T-cell (primary cell): ENCODE data around the gene TCF21. TPM values are rescaled to one million over a fixed set of nuclear protein-coding genes. Genes with fewer than 3 reads are reported as not detected.

ENCODE experiments used
- ATAC-seq, 4 experiments: fragments of 200-7000 bp in 3 of 4; fragments of 150-1000 bp in 1 of 4; cut with Tn5 transposase; replicated peaks in 1 of 4; 1 replicate in 3 of 4; 2 replicates in 1 of 4; pipeline ENCODE4 v1.10.0; 2021; ENCODE audit warnings: moderate library complexity in 3 of 4, mild to moderate bottlenecking in 2 of 4, moderate number of reproducible peaks in 1 of 4
- CTCF ChIA-PET, 2 donors: fragments of 300-600 bp; sonication (Branson Sonifier 250); formaldehyde crosslinking; loops; one replicate each; lab custom pipeline; 2022; ENCODE audit warnings: antibody characterized with exemption in 2 of 2; lab: Charles Lee
- POLR2A ChIA-PET, 2 donors: fragments of 300-600 bp; sonication (Branson Sonifier 250); formaldehyde crosslinking; loops; one replicate each; lab custom pipeline; 2022; ENCODE audit warnings: antibody characterized with exemption in 2 of 2; lab: Charles Lee
- DNase-seq, 35 experiments: peaks; one replicate each; pipeline versions ENCODE4 v3.0.0 to v3.0.0-alpha.2; 2013 to 2023
- H3K27ac ChIP-seq: one replicate; pipeline ENCODE4 v1.5.1; 2013; ENCODE audit warnings: low read length
- H3K27me3 ChIP-seq, 2 experiments: replicated peaks in 1 of 2; 1 replicate in 1 of 2; 2 replicates in 1 of 2; pipeline versions ENCODE4 v1.6.1 to v1.7.0; 2013; ENCODE audit warnings: low read length in 1 of 2, mixed read lengths in 1 of 2; ENCODE audit not compliant: control insufficient read depth in 2 of 2, insufficient read depth in 2 of 2; ENCODE audit errors: extremely low read depth in 1 of 2
- H3K36me3 ChIP-seq, 2 donors: 1 replicate in 1 of 2; 2 replicates in 1 of 2; pipeline versions ENCODE4 v1.6.1 to v1.7.0; 2013; ENCODE audit warnings: low read length in 1 of 2; ENCODE audit not compliant: control insufficient read depth in 2 of 2, insufficient read depth in 1 of 2; ENCODE audit errors: extremely low read depth in 1 of 2
- H3K4me1 ChIP-seq, 2 experiments: 1 replicate in 1 of 2; 2 replicates in 1 of 2; pipeline versions ENCODE4 v1.6.1 to v1.7.0; 2013; ENCODE audit warnings: low read length in 2 of 2, mixed read lengths in 1 of 2; ENCODE audit not compliant: insufficient read depth in 2 of 2, control insufficient read depth in 1 of 2; ENCODE audit errors: extremely low read depth in 1 of 2
- H3K4me3 ChIP-seq, 2 donors: 1 replicate in 1 of 2; 2 replicates in 1 of 2; pipeline versions ENCODE4 v1.5.1 to v1.7.0; 2013; ENCODE audit warnings: mild to moderate bottlenecking in 2 of 2, low read length in 1 of 2, moderate library complexity in 1 of 2; ENCODE audit not compliant: control insufficient read depth in 1 of 2; ENCODE audit errors: extremely low read depth in 1 of 2
- H3K9me3 ChIP-seq: 2 replicates; pipeline ENCODE4 v1.7.0; 2013
- H3K27ac Mint-ChIP-seq, 2 donors: one replicate each; pipeline ENCODE4 v1.8.0; 2020 to 2021; ENCODE audit warnings: mild to moderate bottlenecking in 2 of 2, mixed read lengths in 2 of 2
- H3K27me3 Mint-ChIP-seq, 2 donors: one replicate each; pipeline ENCODE4 v1.8.0; 2021 to 2022; ENCODE audit warnings: mixed read lengths in 2 of 2
- H3K36me3 Mint-ChIP-seq: one replicate; pipeline ENCODE4 v1.8.0; 2021; ENCODE audit warnings: mixed read lengths
- H3K4me1 Mint-ChIP-seq, 3 donors: one replicate each; pipeline ENCODE4 v1.8.0; 2020 to 2022; ENCODE audit warnings: mixed read lengths in 3 of 3, mild to moderate bottlenecking in 1 of 3
- H3K4me3 Mint-ChIP-seq, 3 donors: one replicate each; pipeline ENCODE4 v1.8.0; 2020 to 2022; ENCODE audit warnings: mild to moderate bottlenecking in 3 of 3, mixed read lengths in 3 of 3, moderate library complexity in 3 of 3
- H3K9me3 Mint-ChIP-seq, 3 donors: one replicate each; pipeline ENCODE4 v1.8.0; 2020 to 2022; ENCODE audit warnings: mixed read lengths in 3 of 3
- WGBS: methylation state at CpG from one replicate; pipeline ENCODE4 v1.1.5; 2013; ENCODE audit warnings: missing lambda C conversion rate; ENCODE audit not compliant: insufficient coverage; 5-methylcytosine and 5-hydroxymethylcytosine counted together
- total RNA-seq, 35 experiments: library from RNA in 6 of 35; stranded (reverse) in 6 of 35; fragments of 120-200 nt in 1 of 35; gene quantifications; one replicate each; pipeline versions ENCODE4 v1.2.1 to v1.2.4 and lab custom pipeline; 2013 to 2026

Gene TCF21
- total RNA-seq, 5 donors from 2014 or later (not counting 1 experiment from before 2014, with no cell fraction given): 0.07 to 0.12 TPM; not detected in 3

GRCh38 chr6:133894795-133895358 is 6.0 kb downstream of the TCF21 start:
- H3K4me1 ChIP-seq: peaks cover 3 to 21% of the 10 kb centered on the region in 2 experiments
- Mint-ChIP-seq H3K27me3 (peaks cover 80% of the 10 kb centered on the region in 2 donors), H3K9me3 (no peaks in the 10 kb centered on the region), H3K4me3 (no peak overlapping the region), H3K4me1 (peaks cover 30 to 43% (median 32%) of the 10 kb centered on the region in 3 donors), H3K36me3 (no peaks in the 10 kb centered on the region), H3K27ac (no peak overlapping the region)
- H3K9me3 ChIP-seq: no peaks in the 10 kb centered on the region
- peaks cover 21 to 57% of the 10 kb centered on the region in 2 experiments for H3K27me3 ChIP-seq
- CTCF ChIA-PET: interaction anchor here in 1 of 2 donors (0.7 kb wide), 1 partner anchor 9 kb away, joined by 3 read pairs; no protein-coding TSS in a partner anchor
- H3K27ac ChIP-seq: no peak overlapping the region
- 39% methylated on average over 4 of the region's 5 CpGs for WGBS
- no peak overlapping the region for H3K4me3 ChIP-seq
- H3K36me3 ChIP-seq: no peaks in the 10 kb centered on the region
- POLR2A ChIA-PET: no interaction called here
- DNase-seq: no peak
- no peak for ATAC-seq

DNA sequence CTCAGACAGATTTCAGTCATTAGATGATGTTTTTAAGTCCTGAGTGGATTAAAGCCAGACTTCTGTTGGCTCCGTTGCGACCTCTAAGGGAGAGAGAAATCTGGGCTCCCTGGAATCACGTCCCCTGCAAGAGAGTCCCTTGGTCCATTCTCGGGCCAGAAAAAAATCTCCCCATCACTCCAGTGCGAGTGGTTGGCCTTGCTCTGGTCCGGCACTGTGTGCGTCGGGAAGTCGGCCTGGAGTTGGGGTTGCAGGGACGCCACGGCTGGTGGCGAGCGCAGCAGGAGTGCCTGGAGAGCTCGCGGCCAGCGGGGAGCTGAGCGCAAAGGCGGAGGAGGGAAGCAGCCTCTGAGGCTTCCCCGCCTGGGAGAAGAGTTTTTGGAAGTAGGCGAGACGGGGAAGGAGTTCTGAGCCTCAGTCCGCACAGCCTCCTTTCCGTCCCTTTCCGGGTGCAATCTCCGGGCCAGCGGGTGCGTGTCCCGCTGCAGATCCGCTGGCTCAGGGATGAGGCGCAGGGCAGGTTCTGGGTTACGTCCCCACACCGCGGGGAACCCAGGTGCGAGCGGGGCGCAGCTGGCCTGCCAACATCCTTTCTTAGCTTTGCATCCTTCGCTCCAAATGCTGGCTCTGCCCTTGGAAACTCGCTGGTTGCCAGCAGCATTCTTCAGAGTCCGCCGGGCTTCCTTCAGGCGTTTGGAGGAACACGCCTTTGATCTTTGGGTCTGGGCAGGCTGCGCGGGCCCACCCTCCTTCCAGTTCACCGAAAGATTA is 6.8 kb downstream of the TCF21 start:
- DNase-seq (no peak), ATAC-seq (no peak)
- H3K4me1 ChIP-seq: peaks cover 3 to 19% of the 10 kb centered on the region in 2 experiments
- Mint-ChIP-seq H3K4me1 (peaks cover 23 to 36% (median 25%) of the 10 kb centered on the region in 3 donors), H3K27ac (no peak overlapping the region), H3K4me3 (no peak overlapping the region), H3K9me3 (no peaks in the 10 kb centered on the region), H3K36me3 (no peaks in the 10 kb centered on the region), H3K27me3 (peaks cover 78% of the 10 kb centered on the region in 2 donors)
- CTCF ChIA-PET: interaction anchor here in 1 of 2 donors (0.7 kb wide), 1 partner anchor 10 kb away, joined by 3 read pairs; no protein-coding TSS in a partner anchor
- H3K9me3 ChIP-seq: no peaks in the 10 kb centered on the region
- POLR2A ChIA-PET: no interaction called here
- H3K27me3 ChIP-seq: peaks cover 19 to 55% of the 10 kb centered on the region in 2 experiments
- H3K4me3 ChIP-seq: no peak overlapping the region
- H3K36me3 ChIP-seq: no peaks in the 10 kb centered on the region
- H3K27ac ChIP-seq: no peak overlapping the region
- 8% methylated on average over 37 of the region's 45 CpGs for WGBS

- Mint-ChIP-seq H3K27me3 (peaks cover 74 to 75% of the 10 kb centered on the region in 2 donors), H3K4me3 (no peak overlapping the region), H3K4me1 (peaks cover 17 to 30% (median 20%) of the 10 kb centered on the region in 3 donors), H3K36me3 (no peaks in the 10 kb centered on the region), H3K27ac (no peak overlapping the region), H3K9me3 (no peaks in the 10 kb centered on the region)
- peaks cover 19 to 50% of the 10 kb centered on the region in 2 experiments for H3K27me3 ChIP-seq
- DNase-seq (no peak), ATAC-seq (no peak)
- H3K4me3 ChIP-seq: no peak overlapping the region
- H3K4me1 ChIP-seq: peaks cover 0 to 15% of the 10 kb centered on the region in 2 experiments
- 14% methylated on average over 2 of the region's 5 CpGs for WGBS
- no peaks in the 10 kb centered on the region for H3K36me3 ChIP-seq
- H3K27ac ChIP-seq: no peak overlapping the region
- ChIA-PET POLR2A (no interaction called here), CTCF (no interaction called here)
- H3K9me3 ChIP-seq: no peaks in the 10 kb centered on the region
Measured at GRCh38 chr6:133896344-133896721, 7.4 kb downstream of the TCF21 start.

DNA sequence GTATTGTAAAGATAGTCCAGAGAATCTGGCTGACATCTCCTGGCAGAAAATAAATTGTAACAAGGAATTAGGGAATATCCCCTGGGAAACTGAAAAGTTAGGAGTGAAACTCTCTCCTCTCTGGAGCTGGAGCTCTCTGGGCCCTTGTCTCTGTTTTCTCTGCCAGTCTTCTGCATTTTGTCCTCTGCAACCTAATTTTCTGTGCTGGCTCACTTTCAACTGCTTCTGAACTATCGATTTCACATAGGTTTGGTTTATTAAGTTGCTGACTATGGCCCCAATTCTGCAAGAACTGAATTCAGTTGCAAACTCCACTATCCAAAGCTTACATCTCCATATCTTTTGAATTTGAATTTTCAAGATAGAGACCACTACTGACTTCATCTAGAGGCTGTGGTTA is 9.3 kb downstream of the TCF21 start:
- Mint-ChIP-seq H3K4me1 (peaks cover 4 to 11% (median 6%) of the 10 kb centered on the region in 3 donors), H3K4me3 (no peak overlapping the region), H3K36me3 (no peaks in the 10 kb centered on the region), H3K27me3 (peaks cover 64 to 68% of the 10 kb centered on the region in 2 donors), H3K9me3 (no peaks in the 10 kb centered on the region), H3K27ac (no peak overlapping the region)
- CTCF ChIA-PET: interaction anchor here in 1 of 2 donors (1.2 to 1.8 kb wide), 2 partner anchors 17 to 19 kb away, joined by 4 to 5 read pairs; no protein-coding TSS in a partner anchor
- ATAC-seq: no peak
- POLR2A ChIA-PET: no interaction called here
- no CpG with 5 or more reads among the region's 1 CpG for WGBS
- no peak overlapping the region for H3K27ac ChIP-seq
- peaks cover 18 to 40% of the 10 kb centered on the region in 2 experiments for H3K27me3 ChIP-seq
- no peak overlapping the region for H3K4me3 ChIP-seq
- no peaks in the 10 kb centered on the region for H3K9me3 ChIP-seq
- no peaks in the 10 kb centered on the region for H3K36me3 ChIP-seq
- no peak for DNase-seq
- H3K4me1 ChIP-seq: peaks cover 0 to 3% of the 10 kb centered on the region in 2 experiments

GRCh38 chr6:133899556-133899955 is 10.6 kb downstream of the TCF21 start:
- Mint-ChIP-seq H3K9me3 (no peaks in the 10 kb centered on the region), H3K36me3 (no peaks in the 10 kb centered on the region), H3K27ac (no peak overlapping the region), H3K27me3 (peaks cover 59 to 60% of the 10 kb centered on the region in 2 donors), H3K4me3 (no peak overlapping the region), H3K4me1 (peaks cover 0 to 2% (median 0%) of the 10 kb centered on the region in 3 donors)
- peaks cover 10 to 34% of the 10 kb centered on the region in 2 experiments for H3K27me3 ChIP-seq
- H3K9me3 ChIP-seq: no peaks in the 10 kb centered on the region
- no peak overlapping the region for H3K4me3 ChIP-seq
- ChIA-PET POLR2A (no interaction called here), CTCF (no interaction called here)
- H3K4me1 ChIP-seq: peaks cover 0 to 3% of the 10 kb centered on the region in 2 experiments
- ATAC-seq (no peak), DNase-seq (no peak)
- no peaks in the 10 kb centered on the region for H3K36me3 ChIP-seq
- no peak overlapping the region for H3K27ac ChIP-seq

DNA sequence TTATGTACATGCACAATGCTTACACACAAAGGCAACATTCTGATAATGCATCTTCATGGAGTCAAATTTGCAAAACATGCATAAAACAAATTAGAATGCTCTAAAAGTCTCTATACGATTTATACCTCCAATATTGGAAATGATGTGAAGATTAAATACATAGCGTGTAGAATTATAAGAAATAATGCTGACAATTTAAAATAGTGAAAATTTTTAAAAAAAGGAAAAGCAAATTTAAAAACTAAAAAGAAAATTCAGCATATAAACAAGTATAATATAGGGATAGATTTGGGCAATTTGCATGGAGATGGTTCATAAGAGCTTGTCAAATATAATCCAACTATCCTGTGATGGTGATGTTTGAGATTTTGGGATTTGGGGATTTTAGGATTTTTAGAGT is 14.9 kb downstream of the TCF21 start:
- Mint-ChIP-seq H3K27ac (no peak overlapping the region), H3K4me3 (no peak overlapping the region), H3K27me3 (peaks cover 46 to 53% of the 10 kb centered on the region in 2 donors), H3K4me1 (no peaks in the 10 kb centered on the region), H3K36me3 (no peaks in the 10 kb centered on the region), H3K9me3 (no peaks in the 10 kb centered on the region)
- Histone ChIP-seq H3K9me3 (no peaks in the 10 kb centered on the region), H3K27me3 (peaks cover 17 to 23% of the 10 kb centered on the region in 2 experiments), H3K27ac (no peak overlapping the region), H3K36me3 (no peaks in the 10 kb centered on the region), H3K4me3 (no peak overlapping the region), H3K4me1 (no peaks in the 10 kb centered on the region)
- WGBS: no CpG with 5 or more reads among the region's 2 CpGs
- CTCF ChIA-PET: interaction anchor here in 1 of 2 donors (0.5 kb wide), 1 partner anchor 1084 kb away, joined by 3 read pairs; no protein-coding TSS in a partner anchor
- ATAC-seq (no peak), DNase-seq (no peak)
- POLR2A ChIA-PET: no interaction called here
